WTC11 (cell line): Measurements from ENCODE around the gene BBS9. TPM values are rescaled to one million over a fixed set of nuclear protein-coding genes. Genes with fewer than 3 reads are reported as not detected.
A peak's percentile ranks its signal among the peaks of the same experiment; 100 is the strongest.

Experiments
- ATAC-seq: fragments of 200-7000 bp; cut with Tn5 transposase; 2 replicates; pipeline ENCODE4 v1.10.0; 2021; ENCODE audit warnings: mild to moderate bottlenecking, moderate library complexity
- CTCF ChIA-PET: fragments of 300-600 bp; sonication (Branson Sonifier 250); formaldehyde crosslinking; loops from one replicate; lab custom pipeline; 2021; ENCODE audit warnings: antibody characterized with exemption; lab: Charles Lee
- POLR2A ChIA-PET: fragments of 350-600 bp; sonication (Branson Sonifier 250); formaldehyde crosslinking; loops from one replicate; lab custom pipeline; 2021; ENCODE audit warnings: antibody characterized with exemption; lab: Charles Lee
- DNase-seq: peaks from one replicate; pipeline ENCODE4 v3.0.0; 2021; ENCODE audit warnings: low spot score
- H3K27ac Mint-ChIP-seq: 2 replicates; pipeline ENCODE4 v1.8.0; 2021; ENCODE audit warnings: mixed read lengths
- H3K27me3 Mint-ChIP-seq: 2 replicates; pipeline ENCODE4 v1.8.0; 2021; ENCODE audit warnings: low read depth, mild to moderate bottlenecking, moderate library complexity, mixed read lengths
- H3K36me3 Mint-ChIP-seq: 2 replicates; pipeline ENCODE4 v1.8.0; 2021; ENCODE audit warnings: mixed read lengths
- H3K4me1 Mint-ChIP-seq: 2 replicates; pipeline ENCODE4 v1.8.0; 2022; ENCODE audit warnings: mixed read lengths
- H3K4me3 Mint-ChIP-seq: 2 replicates; pipeline ENCODE4 v1.8.0; 2021; ENCODE audit warnings: mild to moderate bottlenecking, moderate library complexity, mixed read lengths
- H3K9me3 Mint-ChIP-seq: 2 replicates; pipeline ENCODE4 v1.8.0; 2021; ENCODE audit warnings: mixed read lengths
- CREB1 ChIP-seq: sonication (generic); formaldehyde crosslinking; IDR thresholded peaks from 2 replicates; pipeline ENCODE4 v1.8.0; 2023; ENCODE audit warnings: mild to moderate bottlenecking, missing genetic modification reagents
- ELF4 ChIP-seq: sonication (generic); formaldehyde crosslinking; IDR thresholded peaks from 2 replicates; pipeline ENCODE4 v1.8.1; 2022; ENCODE audit warnings: low read depth, mild to moderate bottlenecking, moderate library complexity, missing genetic modification reagents
- EMX1 ChIP-seq: fragments of 250-450 bp; sonication (Bioruptor Pico); IDR thresholded peaks from 2 replicates; pipeline ENCODE4 v1.8.0; 2021; ENCODE audit warnings: mild to moderate bottlenecking
- ETV6 ChIP-seq: sonication (generic); formaldehyde crosslinking; IDR thresholded peaks from 2 replicates; pipeline ENCODE4 v1.8.1; 2022; ENCODE audit warnings: mild to moderate bottlenecking, missing genetic modification reagents
- GABPB1 ChIP-seq: sonication (generic); formaldehyde crosslinking; IDR thresholded peaks from 2 replicates; pipeline ENCODE4 v1.8.1; 2023; ENCODE audit warnings: mild to moderate bottlenecking, missing genetic modification reagents
- GRHL2 ChIP-seq: fragments of 250-450 bp; sonication (Bioruptor Pico); IDR thresholded peaks from 2 replicates; pipeline ENCODE4 v1.8.0; 2022; ENCODE audit warnings: mild to moderate bottlenecking, moderate library complexity; ENCODE audit not compliant: insufficient replicate concordance, severe bottlenecking
- JAZF1 ChIP-seq: fragments of 250-450 bp; sonication (Bioruptor Pico); IDR thresholded peaks from 2 replicates; pipeline ENCODE4 v1.9.0; 2021; ENCODE audit warnings: moderate library complexity, mild to moderate bottlenecking, inconsistent platforms
- KAT7 ChIP-seq: sonication (generic); formaldehyde crosslinking; IDR thresholded peaks from 2 replicates; pipeline ENCODE4 v1.8.1; 2023; ENCODE audit warnings: missing genetic modification reagents, mild to moderate bottlenecking, borderline replicate concordance
- MYBL2 ChIP-seq: sonication (generic); formaldehyde crosslinking; IDR thresholded peaks from 2 replicates; pipeline ENCODE4 v1.8.1; 2023; ENCODE audit warnings: mild to moderate bottlenecking, moderate library complexity, missing genetic modification reagents
- NR2C2 ChIP-seq: sonication (generic); formaldehyde crosslinking; IDR thresholded peaks from 2 replicates; pipeline ENCODE4 v1.8.0; 2022; ENCODE audit warnings: mild to moderate bottlenecking, missing genetic modification reagents
- STAT6 ChIP-seq: sonication (generic); formaldehyde crosslinking; conservative IDR thresholded peaks from 2 replicates; pipeline ENCODE4 v1.8.1; 2023; ENCODE audit warnings: mild to moderate bottlenecking, low read depth, missing genetic modification reagents, moderate library complexity
- USF2 ChIP-seq: sonication (generic); formaldehyde crosslinking; IDR thresholded peaks from 2 replicates; pipeline ENCODE4 v1.8.1; 2023; ENCODE audit warnings: mild to moderate bottlenecking, missing genetic modification reagents, moderate library complexity
- ZNF138 ChIP-seq: sonication (generic); formaldehyde crosslinking; conservative IDR thresholded peaks from 2 replicates; pipeline ENCODE4 v1.8.1; 2022; ENCODE audit warnings: mild to moderate bottlenecking, moderate library complexity, missing genetic modification reagents
- ZNF671 ChIP-seq: fragments of 250-450 bp; sonication (Bioruptor Pico); IDR thresholded peaks from 2 replicates; pipeline ENCODE4 v1.8.0; 2021; ENCODE audit warnings: mild to moderate bottlenecking
- total RNA-seq: library from RNA; stranded (reverse); gene quantifications from 3 replicates; pipeline ENCODE4 v1.2.3, GENCODE V29; 2021
- TF ChIP-seq, protein P1 (sequence below): sonication (generic); formaldehyde crosslinking; IDR thresholded peaks from 2 replicates; pipeline ENCODE4 v1.8.0; 2023; ENCODE audit warnings: missing genetic modification reagents, mild to moderate bottlenecking, borderline replicate concordance
- TF ChIP-seq, protein P2 (sequence below): sonication (generic); formaldehyde crosslinking; IDR thresholded peaks from 2 replicates; pipeline ENCODE4 v1.8.1; 2022; ENCODE audit warnings: low read depth, mild to moderate bottlenecking, moderate library complexity, missing genetic modification reagents, borderline replicate concordance
- TF ChIP-seq, protein P3 (sequence below): fragments of 250-450 bp; sonication (Bioruptor Pico); IDR thresholded peaks from 2 replicates; pipeline ENCODE4 v1.8.0; 2021; ENCODE audit warnings: mild to moderate bottlenecking
- TF ChIP-seq, protein P4 (sequence below): sonication (generic); formaldehyde crosslinking; IDR thresholded peaks from 2 replicates; pipeline ENCODE4 v1.8.0; 2022; ENCODE audit warnings: missing genetic modification reagents

The BBS9 gene
- total RNA-seq, 1 experiment from 2014 or later: 56.6 TPM

GRCh38 chr7:33191340-33191739 is 62.0 kb downstream of the BBS9 start (continued):
- TF ChIP-seq STAT6 (no peak), ELF4 (CRISPR knock-in tag) (no peak), GRHL2 (CRISPR knock-in tag) (no peak)

DNA sequence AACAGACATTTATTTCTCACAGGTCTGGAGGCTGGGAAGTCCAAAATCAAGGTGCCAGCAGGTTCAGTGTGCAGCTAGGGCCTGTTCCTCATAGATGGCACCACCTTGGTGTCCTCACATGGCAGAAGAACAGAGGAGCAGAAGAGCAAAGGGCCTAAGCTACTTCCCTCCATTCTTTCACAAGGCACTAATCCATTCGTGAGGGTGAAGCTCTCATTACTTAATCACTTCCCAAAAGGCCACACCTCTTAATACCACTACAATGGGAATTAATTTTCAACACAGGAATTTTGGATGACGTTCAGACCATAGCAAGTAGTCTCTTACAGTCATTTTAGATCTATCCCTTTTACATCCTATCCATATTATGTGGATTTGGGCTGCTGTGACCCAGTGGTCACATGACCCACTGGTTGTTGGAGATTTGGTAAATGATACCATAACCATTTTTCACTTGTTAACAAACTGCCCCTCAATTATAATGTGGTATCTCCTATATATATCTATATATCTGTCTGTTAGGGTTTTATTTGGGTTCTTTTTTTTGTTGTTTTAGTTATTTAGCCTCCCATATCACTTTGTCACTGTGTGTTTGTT is 63.4 kb downstream of the BBS9 start:
- Mint-ChIP-seq H3K36me3 (peaks cover 2% of the 10 kb centered on the region; the same call in 1 of the 2 replicates), H3K4me1 (peaks cover 11% of the 10 kb centered on the region), H3K9me3 (peaks cover 9% of the 10 kb centered on the region; the same call in 1 of the 2 replicates), H3K27me3 (no peaks in the 10 kb centered on the region; the same call in 1 of the 2 replicates), H3K27ac (no peak overlapping the region), H3K4me3 (no peak overlapping the region)
- POLR2A ChIA-PET: no interaction called here
- TF ChIP-seq MYBL2: no peak
- 0 out of 2 replicates have a peak, but pooled peaks have one; percentile 21 for TF ChIP-seq USF2 (CRISPR knock-in tag)
- ATAC-seq: no peak
- DNase-seq: no peak
- CTCF ChIA-PET: no interaction called here

DNA sequence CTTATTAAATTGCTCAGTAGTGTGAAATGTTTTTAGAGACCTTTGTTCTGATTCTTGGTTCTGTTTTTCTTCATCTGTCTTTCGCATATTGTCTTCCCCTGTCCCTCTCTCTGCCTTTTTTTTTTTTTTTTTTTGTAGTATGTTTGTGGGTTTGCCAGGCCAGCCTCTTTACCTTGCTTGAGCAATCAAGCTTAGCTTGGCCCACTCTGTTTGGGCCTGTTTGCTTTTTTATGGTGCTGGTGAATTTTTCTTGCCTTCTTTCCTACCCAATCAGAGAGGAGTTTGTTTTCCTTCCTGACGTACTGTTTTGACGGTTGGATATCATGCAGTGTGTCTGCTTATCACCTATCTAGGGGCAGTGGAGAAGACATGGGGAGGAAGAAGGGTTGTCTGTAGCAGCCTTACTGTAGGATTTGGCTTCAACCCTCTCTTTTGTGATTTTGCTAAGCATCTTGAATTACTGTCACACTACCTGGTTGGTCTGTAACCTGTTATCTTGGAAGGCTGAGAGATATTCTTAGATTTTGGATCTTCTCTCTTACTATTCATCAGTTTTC is 64.0 kb downstream of the BBS9 start:
- H3K36me3 Mint-ChIP-seq: peaks cover 2% of the 10 kb centered on the region; the same call in 1 of the 2 replicates
- ATAC-seq (no peak), DNase-seq (no peak)
- no peaks in the 10 kb centered on the region; the same call in 1 of the 2 replicates for H3K27me3 Mint-ChIP-seq
- POLR2A ChIA-PET: no interaction called here
- no peak overlapping the region for H3K27ac Mint-ChIP-seq
- H3K9me3 Mint-ChIP-seq: peaks cover 9% of the 10 kb centered on the region; the same call in 1 of the 2 replicates
- peaks cover 11% of the 10 kb centered on the region for H3K4me1 Mint-ChIP-seq
- CTCF ChIA-PET: no interaction called here
- no peak overlapping the region for H3K4me3 Mint-ChIP-seq
- TF ChIP-seq CREB1 (CRISPR knock-in tag) (no peak), ETV6 (CRISPR knock-in tag) (no peak), GABPB1 (no peak), EMX1 (CRISPR knock-in tag) (no peak), JAZF1 (no peak), NR2C2 (CRISPR knock-in tag) (no peak), KAT7 (CRISPR knock-in tag) (no peak), ZNF671 (CRISPR knock-in tag) (no peak), ELF4 (CRISPR knock-in tag) (no peak), ZNF138 (CRISPR knock-in tag) (no peak)
- TF ChIP-seq, protein P1, sequence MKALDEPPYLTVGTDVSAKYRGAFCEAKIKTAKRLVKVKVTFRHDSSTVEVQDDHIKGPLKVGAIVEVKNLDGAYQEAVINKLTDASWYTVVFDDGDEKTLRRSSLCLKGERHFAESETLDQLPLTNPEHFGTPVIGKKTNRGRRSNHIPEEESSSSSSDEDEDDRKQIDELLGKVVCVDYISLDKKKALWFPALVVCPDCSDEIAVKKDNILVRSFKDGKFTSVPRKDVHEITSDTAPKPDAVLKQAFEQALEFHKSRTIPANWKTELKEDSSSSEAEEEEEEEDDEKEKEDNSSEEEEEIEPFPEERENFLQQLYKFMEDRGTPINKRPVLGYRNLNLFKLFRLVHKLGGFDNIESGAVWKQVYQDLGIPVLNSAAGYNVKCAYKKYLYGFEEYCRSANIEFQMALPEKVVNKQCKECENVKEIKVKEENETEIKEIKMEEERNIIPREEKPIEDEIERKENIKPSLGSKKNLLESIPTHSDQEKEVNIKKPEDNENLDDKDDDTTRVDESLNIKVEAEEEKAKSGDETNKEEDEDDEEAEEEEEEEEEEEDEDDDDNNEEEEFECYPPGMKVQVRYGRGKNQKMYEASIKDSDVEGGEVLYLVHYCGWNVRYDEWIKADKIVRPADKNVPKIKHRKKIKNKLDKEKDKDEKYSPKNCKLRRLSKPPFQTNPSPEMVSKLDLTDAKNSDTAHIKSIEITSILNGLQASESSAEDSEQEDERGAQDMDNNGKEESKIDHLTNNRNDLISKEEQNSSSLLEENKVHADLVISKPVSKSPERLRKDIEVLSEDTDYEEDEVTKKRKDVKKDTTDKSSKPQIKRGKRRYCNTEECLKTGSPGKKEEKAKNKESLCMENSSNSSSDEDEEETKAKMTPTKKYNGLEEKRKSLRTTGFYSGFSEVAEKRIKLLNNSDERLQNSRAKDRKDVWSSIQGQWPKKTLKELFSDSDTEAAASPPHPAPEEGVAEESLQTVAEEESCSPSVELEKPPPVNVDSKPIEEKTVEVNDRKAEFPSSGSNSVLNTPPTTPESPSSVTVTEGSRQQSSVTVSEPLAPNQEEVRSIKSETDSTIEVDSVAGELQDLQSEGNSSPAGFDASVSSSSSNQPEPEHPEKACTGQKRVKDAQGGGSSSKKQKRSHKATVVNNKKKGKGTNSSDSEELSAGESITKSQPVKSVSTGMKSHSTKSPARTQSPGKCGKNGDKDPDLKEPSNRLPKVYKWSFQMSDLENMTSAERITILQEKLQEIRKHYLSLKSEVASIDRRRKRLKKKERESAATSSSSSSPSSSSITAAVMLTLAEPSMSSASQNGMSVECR: no peak
- TF ChIP-seq, protein P2, sequence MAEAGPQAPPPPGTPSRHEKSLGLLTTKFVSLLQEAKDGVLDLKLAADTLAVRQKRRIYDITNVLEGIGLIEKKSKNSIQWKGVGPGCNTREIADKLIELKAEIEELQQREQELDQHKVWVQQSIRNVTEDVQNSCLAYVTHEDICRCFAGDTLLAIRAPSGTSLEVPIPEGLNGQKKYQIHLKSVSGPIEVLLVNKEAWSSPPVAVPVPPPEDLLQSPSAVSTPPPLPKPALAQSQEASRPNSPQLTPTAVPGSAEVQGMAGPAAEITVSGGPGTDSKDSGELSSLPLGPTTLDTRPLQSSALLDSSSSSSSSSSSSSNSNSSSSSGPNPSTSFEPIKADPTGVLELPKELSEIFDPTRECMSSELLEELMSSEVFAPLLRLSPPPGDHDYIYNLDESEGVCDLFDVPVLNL (CRISPR knock-in tag): no peak
- TF ChIP-seq, protein P3, sequence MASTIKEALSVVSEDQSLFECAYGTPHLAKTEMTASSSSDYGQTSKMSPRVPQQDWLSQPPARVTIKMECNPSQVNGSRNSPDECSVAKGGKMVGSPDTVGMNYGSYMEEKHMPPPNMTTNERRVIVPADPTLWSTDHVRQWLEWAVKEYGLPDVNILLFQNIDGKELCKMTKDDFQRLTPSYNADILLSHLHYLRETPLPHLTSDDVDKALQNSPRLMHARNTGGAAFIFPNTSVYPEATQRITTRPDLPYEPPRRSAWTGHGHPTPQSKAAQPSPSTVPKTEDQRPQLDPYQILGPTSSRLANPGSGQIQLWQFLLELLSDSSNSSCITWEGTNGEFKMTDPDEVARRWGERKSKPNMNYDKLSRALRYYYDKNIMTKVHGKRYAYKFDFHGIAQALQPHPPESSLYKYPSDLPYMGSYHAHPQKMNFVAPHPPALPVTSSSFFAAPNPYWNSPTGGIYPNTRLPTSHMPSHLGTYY: no peak
- TF ChIP-seq, protein P4, sequence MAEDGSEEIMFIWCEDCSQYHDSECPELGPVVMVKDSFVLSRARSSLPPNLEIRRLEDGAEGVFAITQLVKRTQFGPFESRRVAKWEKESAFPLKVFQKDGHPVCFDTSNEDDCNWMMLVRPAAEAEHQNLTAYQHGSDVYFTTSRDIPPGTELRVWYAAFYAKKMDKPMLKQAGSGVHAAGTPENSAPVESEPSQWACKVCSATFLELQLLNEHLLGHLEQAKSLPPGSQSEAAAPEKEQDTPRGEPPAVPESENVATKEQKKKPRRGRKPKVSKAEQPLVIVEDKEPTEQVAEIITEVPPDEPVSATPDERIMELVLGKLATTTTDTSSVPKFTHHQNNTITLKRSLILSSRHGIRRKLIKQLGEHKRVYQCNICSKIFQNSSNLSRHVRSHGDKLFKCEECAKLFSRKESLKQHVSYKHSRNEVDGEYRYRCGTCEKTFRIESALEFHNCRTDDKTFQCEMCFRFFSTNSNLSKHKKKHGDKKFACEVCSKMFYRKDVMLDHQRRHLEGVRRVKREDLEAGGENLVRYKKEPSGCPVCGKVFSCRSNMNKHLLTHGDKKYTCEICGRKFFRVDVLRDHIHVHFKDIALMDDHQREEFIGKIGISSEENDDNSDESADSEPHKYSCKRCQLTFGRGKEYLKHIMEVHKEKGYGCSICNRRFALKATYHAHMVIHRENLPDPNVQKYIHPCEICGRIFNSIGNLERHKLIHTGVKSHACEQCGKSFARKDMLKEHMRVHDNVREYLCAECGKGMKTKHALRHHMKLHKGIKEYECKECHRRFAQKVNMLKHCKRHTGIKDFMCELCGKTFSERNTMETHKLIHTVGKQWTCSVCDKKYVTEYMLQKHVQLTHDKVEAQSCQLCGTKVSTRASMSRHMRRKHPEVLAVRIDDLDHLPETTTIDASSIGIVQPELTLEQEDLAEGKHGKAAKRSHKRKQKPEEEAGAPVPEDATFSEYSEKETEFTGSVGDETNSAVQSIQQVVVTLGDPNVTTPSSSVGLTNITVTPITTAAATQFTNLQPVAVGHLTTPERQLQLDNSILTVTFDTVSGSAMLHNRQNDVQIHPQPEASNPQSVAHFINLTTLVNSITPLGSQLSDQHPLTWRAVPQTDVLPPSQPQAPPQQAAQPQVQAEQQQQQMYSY (CRISPR knock-in tag): no peak
